Psoas muscle (tissue), 8 donors: ENCODE results near the gene ENO3. TPM values are rescaled to one million over a fixed set of nuclear protein-coding genes. Genes with fewer than 3 reads are reported as not detected.
A peak's percentile ranks its signal among the peaks of the same experiment; 100 is the strongest.

ENCODE experiments used
- ATAC-seq, 4 donors: fragments of 200-7000 bp; cut with Tn5 transposase; one replicate each; pipeline ENCODE4 v1.9.1; 2020; ENCODE audit warnings: moderate library complexity in 3 of 4, mild to moderate bottlenecking in 2 of 4
- DNase-seq, 2 donors: peaks; one replicate each; pipeline ENCODE4 v3.0.0-alpha.2; 2020
- H3K27ac ChIP-seq: fragments of 200-600 bp; one replicate; pipeline ENCODE4 v1.8.0; 2022
- H3K27me3 ChIP-seq, 3 donors: fragments of 200-600 bp in 1 of 3; one replicate each; pipeline versions ENCODE4 v1.6.1 to v1.8.0; 2013 to 2022; ENCODE audit warnings: low read length in 2 of 3, mild to moderate bottlenecking in 2 of 3, moderate library complexity in 1 of 3; ENCODE audit not compliant: insufficient read depth in 3 of 3
- H3K36me3 ChIP-seq, 2 donors: fragments of 200-600 bp in 1 of 2; one replicate each; pipeline versions ENCODE4 v1.6.1 to v1.8.0; 2013 to 2022; ENCODE audit warnings: low read depth in 1 of 2, mild to moderate bottlenecking in 1 of 2, moderate library complexity in 1 of 2; ENCODE audit not compliant: insufficient read depth in 1 of 2
- H3K4me1 ChIP-seq: fragments of 200-600 bp; one replicate; pipeline ENCODE4 v1.8.0; 2022
- H3K4me3 ChIP-seq: fragments of 200-600 bp; one replicate; pipeline ENCODE4 v1.8.0; 2022; ENCODE audit warnings: mild to moderate bottlenecking
- H3K9me3 ChIP-seq: fragments of 200-600 bp; one replicate; pipeline ENCODE4 v1.8.0; 2022
- WGBS, 3 donors: extraction: QIAGEN DNeasy Blood & Tissue Kit; methylation state at CpG; one replicate each; pipeline versions ENCODE4 v1.1.6 to v1.1.7; 2013; 5-methylcytosine and 5-hydroxymethylcytosine counted together
- intact Hi-C, 2 donors: fragments of 100-400 bp; cut with DNase I; formaldehyde crosslinking; loops; one replicate each; pipeline versions ENCODE4 v1.11.0 to v1.14.2; 2022
- polyA plus RNA-seq, 3 donors: library from polyadenylated mRNA; stranded (reverse); fragments of 200-250 nt; gene quantifications; one replicate each; pipeline ENCODE4 v1.2.3, GENCODE V29; 2013
- total RNA-seq, 4 donors: library from RNA; stranded (reverse); fragmentation: NEBNext Ultra II Directional in 2 of 4; extraction: Animal tissue kit (Norgen Biotek cat#: 25700) in 2 of 4; gene quantifications; one replicate each; pipeline versions ENCODE4 v1.2.1 to v1.2.4, GENCODE V29; 2021 to 2023
- TF ChIP-seq, protein P1 (sequence below): fragments of 200-600 bp; IDR thresholded peaks from one replicate; pipeline ENCODE4 v1.8.0; 2022; ENCODE audit warnings: antibody characterized with exemption
- donor health status: healthy with polysubstance abuse.
- donor health status: DM: no; HTN: no; CAD: no; lungs with moderate emphysema.
- donor health status: Bipolar disorder and iron deficiency.
- donor health status: healthy.
- donor health status: DM: yes; HTN: yes; CAD: no.
- donor health status: DM: no; HTN: no; CAD: no.
- donor health status: DM: no; HTN: no; CAD: no.
- donor health status: DM: yes; HTN: yes; CAD: no.

Gene ENO3
- total and polyA plus RNA-seq, 7 donors = 1,126 to 5,696 (median 2,679) TPM

DNA sequence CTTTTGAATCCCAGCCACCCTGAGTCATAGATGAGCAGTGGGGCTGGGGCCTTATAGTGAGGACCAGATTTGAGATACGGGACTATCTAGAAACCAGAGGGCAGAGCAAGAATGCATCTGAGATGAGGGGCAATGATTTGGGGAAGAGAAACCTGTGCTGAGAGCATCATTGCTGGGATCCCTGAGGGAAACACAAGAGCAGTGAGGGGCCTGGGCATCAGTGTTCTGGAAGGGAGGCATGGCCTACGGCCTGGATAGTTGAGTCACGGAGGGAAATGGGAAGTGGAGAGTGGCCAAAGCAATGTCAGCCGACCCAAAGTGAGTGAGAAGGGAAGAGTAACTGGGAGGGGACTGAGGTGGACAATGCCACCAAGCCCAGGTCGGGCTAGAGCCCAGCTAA is 31.4 kb downstream of the ENO3 start:
- Histone ChIP-seq H3K4me3 (no peak overlapping the region), H3K4me1 (peaks cover 13% of the 10 kb centered on the region), H3K27me3 (no peaks in the 10 kb centered on the region), H3K9me3 (no peaks in the 10 kb centered on the region), H3K36me3 (peaks cover 7 to 86% of the 10 kb centered on the region in 2 donors), H3K27ac (no peak overlapping the region)
- DNase-seq (no peak), ATAC-seq (no peak)
- intact Hi-C loops = loop anchor here in 1 of 2 donors (5.0 kb wide), 2 partner anchors 45 to 80 kb away; no protein-coding TSS in a partner anchor
- WGBS, 3 donors = 60 to 68% (median 61%) methylated on average over 5 of the region's 5 CpGs
- TF ChIP-seq, protein P1, sequence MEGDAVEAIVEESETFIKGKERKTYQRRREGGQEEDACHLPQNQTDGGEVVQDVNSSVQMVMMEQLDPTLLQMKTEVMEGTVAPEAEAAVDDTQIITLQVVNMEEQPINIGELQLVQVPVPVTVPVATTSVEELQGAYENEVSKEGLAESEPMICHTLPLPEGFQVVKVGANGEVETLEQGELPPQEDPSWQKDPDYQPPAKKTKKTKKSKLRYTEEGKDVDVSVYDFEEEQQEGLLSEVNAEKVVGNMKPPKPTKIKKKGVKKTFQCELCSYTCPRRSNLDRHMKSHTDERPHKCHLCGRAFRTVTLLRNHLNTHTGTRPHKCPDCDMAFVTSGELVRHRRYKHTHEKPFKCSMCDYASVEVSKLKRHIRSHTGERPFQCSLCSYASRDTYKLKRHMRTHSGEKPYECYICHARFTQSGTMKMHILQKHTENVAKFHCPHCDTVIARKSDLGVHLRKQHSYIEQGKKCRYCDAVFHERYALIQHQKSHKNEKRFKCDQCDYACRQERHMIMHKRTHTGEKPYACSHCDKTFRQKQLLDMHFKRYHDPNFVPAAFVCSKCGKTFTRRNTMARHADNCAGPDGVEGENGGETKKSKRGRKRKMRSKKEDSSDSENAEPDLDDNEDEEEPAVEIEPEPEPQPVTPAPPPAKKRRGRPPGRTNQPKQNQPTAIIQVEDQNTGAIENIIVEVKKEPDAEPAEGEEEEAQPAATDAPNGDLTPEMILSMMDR = no peak

GRCh38 chr17:4986403-4986802 is 35.5 kb downstream of the ENO3 start:
- Histone ChIP-seq H3K27ac (peak overlapping the region; percentile 97), H3K9me3 (no peaks in the 10 kb centered on the region), H3K4me3 (peak overlapping the region; percentile 94), H3K27me3 (no peaks in the 10 kb centered on the region), H3K4me1 (peaks cover 20% of the 10 kb centered on the region), H3K36me3 (peaks cover 2 to 46% of the 10 kb centered on the region in 2 donors)
- TF ChIP-seq, protein P1 = no peak
- 35 to 46% (median 41%) methylated on average over 5 of the region's 5 CpGs for WGBS, 3 donors
- ATAC-seq (no peak), DNase-seq (no peak)
- intact Hi-C loops = loop anchor here (2.0 to 5.0 kb wide), 3 partner anchors 44 to 79 kb away; partner anchors contain the start of genes RNF167 (in 1 of the 2) and SLC25A11 (in 1 of the 2)

DNA sequence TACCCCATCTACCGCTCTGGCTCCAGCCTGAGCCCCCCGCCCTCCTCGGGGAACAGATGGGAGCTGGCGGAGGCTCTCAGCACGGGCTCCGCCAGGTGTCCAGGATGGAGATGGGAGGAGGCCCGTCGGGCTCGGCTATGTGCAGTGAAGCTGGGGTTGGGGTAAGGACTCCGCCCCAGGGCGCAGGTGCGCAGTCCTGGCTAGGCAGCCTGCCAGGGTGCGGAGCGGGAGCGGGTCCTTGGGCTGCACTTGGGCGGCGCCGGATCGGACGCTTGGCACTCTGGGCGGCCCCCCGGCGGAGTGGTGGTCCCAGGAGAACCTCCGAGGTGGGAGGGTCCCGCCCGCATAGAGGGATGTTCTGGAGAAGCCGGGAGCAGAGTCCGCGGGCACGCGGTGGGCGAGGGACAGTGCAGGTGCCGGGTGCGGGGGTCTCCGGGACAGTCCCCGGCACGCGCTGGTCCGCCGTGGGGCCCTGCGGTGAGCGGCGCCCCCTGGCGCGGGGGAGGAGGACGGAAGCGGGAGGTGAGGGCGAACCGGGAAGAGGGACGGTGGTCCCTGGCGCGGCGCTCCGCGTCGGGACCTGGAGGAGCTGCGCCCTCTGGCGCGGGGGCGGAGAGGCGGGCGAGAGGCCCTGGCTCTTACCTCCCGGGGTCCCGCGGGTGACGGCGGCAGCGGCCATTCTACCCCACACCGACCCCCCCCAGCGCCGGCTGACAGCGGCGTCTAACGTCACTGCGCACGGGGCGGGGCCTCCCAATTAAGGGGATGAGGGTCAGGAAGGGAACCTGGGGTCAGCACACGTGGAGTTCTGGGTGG is 36.2 kb downstream of the ENO3 start, which contains the start of gene CAMTA2:
TSS of gene CAMTA2 (minus strand) at position 725 of the 816 bp plus-strand sequence. CDS start 1,453 bp downstream, outside the sequence.
- H3K4me1 ChIP-seq = peaks cover 20% of the 10 kb centered on the region
- 0 to 1% (median 0%) methylated on average over 44 to 78 of the region's 78 CpGs for WGBS, 3 donors

GRCh38 chr17:4987767-4988567 is 37.0 kb downstream of the ENO3 start:
- peaks cover 20% of the 10 kb centered on the region for H3K4me1 ChIP-seq
- peaks cover 0 to 30% of the 10 kb centered on the region in 2 donors for H3K36me3 ChIP-seq
- H3K9me3 ChIP-seq = no peaks in the 10 kb centered on the region
- peak overlapping the region; percentile 97 for H3K27ac ChIP-seq
- intact Hi-C loops = loop anchor here (2.0 to 5.0 kb wide), 3 partner anchors 46 to 81 kb away; partner anchors contain the start of genes RNF167 (in 1 of the 2) and SLC25A11 (in 1 of the 2)
- DNase-seq (peak; percentile 39 to 74), ATAC-seq (peak in 2 of 4 donors; percentile 9 to 33)
- WGBS, 3 donors = 1 to 2% (median 2%) methylated on average over 27 to 30 of the region's 30 CpGs
- peak overlapping the region; percentile 94 for H3K4me3 ChIP-seq
- TF ChIP-seq, protein P1 = no peak
- H3K27me3 ChIP-seq = no peaks in the 10 kb centered on the region

More for the DNA sequence above, 36.2 kb downstream of the ENO3 start, which contains the start of gene CAMTA2:
- H3K27me3 ChIP-seq = no peaks in the 10 kb centered on the region
- intact Hi-C loops = loop anchor here (2.0 to 5.0 kb wide), 3 partner anchors 45 to 80 kb away; partner anchors contain the start of genes RNF167 (in 1 of the 2) and SLC25A11 (in 1 of the 2)
- peak within 1 kb of the TSS; percentile 97 for H3K27ac ChIP-seq
- peak; percentile 93 to 97 for DNase-seq
- ATAC-seq = peak; percentile 92 to 96 (median 95)
- H3K9me3 ChIP-seq = no peaks in the 10 kb centered on the region
- peak within 1 kb of the TSS; percentile 94 for H3K4me3 ChIP-seq
- peaks cover 2 to 38% of the 10 kb centered on the region in 2 donors for H3K36me3 ChIP-seq
- TF ChIP-seq, protein P1 = peak; percentile 79
